HEK293 (cell line): ENCODE data around the gene DDX23.

ENCODE experiments used
- CTCF ChIP-seq: fragments of 450-650 bp; formaldehyde crosslinking; IDR thresholded peaks from 2 replicates; pipeline ENCODE4 v1.5.1; 2016; ENCODE audit warnings: missing biosample characterization, missing genetic modification characterization
- HOXA7 ChIP-seq: sonication (generic); formaldehyde crosslinking; IDR thresholded peaks from 2 replicates; pipeline ENCODE4 v1.8.1; 2022; ENCODE audit warnings: missing genetic modification reagents, borderline replicate concordance
- PRDM10 ChIP-seq: fragments of 450-650 bp; formaldehyde crosslinking; IDR thresholded peaks from 2 replicates; pipeline ENCODE4 v1.5.1; 2016; ENCODE audit warnings: missing biosample characterization, missing genetic modification characterization
- REST ChIP-seq: fragments of 450-650 bp; formaldehyde crosslinking; IDR thresholded peaks from 2 replicates; pipeline ENCODE4 v1.5.1; 2016; ENCODE audit warnings: missing biosample characterization, missing genetic modification characterization
- ZNF23 ChIP-seq: fragments of 450-650 bp; formaldehyde crosslinking; IDR thresholded peaks from 2 replicates; pipeline ENCODE4 v1.5.1; 2016; ENCODE audit warnings: missing biosample characterization, missing genetic modification characterization, borderline replicate concordance
- ZNF792 ChIP-seq: fragments of 450-650 bp; formaldehyde crosslinking; IDR thresholded peaks from 2 replicates; pipeline ENCODE4 v1.5.1; 2016; ENCODE audit warnings: missing biosample characterization, missing genetic modification characterization

GRCh38 chr12:48796976-48797375 is 55.0 kb downstream of the DDX23 start:
- no peak for TF ChIP-seq ZNF792 (tag by site-specific recombination)
- TF ChIP-seq CTCF (tag by site-specific recombination) = no peak
- TF ChIP-seq HOXA7 = no peak
- TF ChIP-seq REST (tag by site-specific recombination) = no peak
- no peak for TF ChIP-seq PRDM10 (tag by site-specific recombination)
- no peak for TF ChIP-seq ZNF23 (tag by site-specific recombination)
